HL-60 (cell line): ENCODE measurements around the gene CLDN7.
A peak's percentile ranks its signal among the peaks of the same experiment; 100 is the strongest.

ENCODE experiments used
- POLR2AphosphoS5 ChIP-seq: IDR thresholded peaks from 2 replicates; pipeline ENCODE4 v1.6.1; 2012; ENCODE audit warnings: low read depth
- SPI1 ChIP-seq: IDR thresholded peaks from 2 replicates; pipeline ENCODE4 v1.6.1; 2012; ENCODE audit warnings: low read depth, mild to moderate bottlenecking, borderline replicate concordance
- TF ChIP-seq, protein P1 (sequence below): IDR thresholded peaks from one replicate; pipeline ENCODE4 v1.5.1; 2011; ENCODE audit warnings: low read length, control low read depth, inconsistent platforms; ENCODE audit not compliant: insufficient read depth
- TF ChIP-seq, protein P2 (sequence below): IDR thresholded peaks from 2 replicates; pipeline ENCODE4 v1.6.1; 2012; ENCODE audit warnings: low read depth; ENCODE audit not compliant: insufficient replicate concordance

DNA sequence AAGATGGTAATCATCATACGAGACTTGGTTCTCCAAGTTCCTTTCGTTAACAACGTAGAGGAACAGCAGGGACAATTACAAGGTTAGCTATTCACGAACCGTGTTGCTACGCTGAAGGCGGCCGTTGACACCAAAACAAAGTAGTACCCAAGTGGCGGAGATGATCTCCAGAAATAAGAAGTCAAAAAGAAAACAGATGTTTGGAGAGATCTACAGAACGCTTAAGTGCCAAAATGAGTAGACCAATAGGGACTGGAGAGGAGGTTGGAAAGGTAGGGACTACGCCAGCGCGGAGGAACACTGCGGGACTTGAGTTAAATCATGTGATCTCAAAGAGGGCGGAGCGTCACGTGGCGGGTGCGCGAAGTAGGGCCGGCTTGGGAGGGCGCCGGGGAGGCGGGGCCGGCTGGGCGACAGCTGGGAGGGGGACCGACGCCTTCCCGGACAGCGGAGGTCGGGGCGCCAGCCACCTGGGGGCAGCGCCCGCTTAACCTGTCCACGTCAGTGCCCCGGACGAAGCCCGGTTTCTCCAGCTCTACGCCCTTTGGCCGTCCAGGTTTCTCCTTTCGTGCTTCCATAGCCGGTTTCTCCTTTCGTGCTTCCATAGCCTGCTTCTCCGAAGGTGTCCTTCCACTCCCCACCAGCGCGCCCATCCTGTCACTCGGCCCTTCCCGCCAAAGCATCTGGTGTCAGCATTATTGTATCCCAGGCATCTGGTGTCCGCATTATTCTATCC lies 19.4 kb downstream of the CLDN7 start:
- TF ChIP-seq, protein P1, sequence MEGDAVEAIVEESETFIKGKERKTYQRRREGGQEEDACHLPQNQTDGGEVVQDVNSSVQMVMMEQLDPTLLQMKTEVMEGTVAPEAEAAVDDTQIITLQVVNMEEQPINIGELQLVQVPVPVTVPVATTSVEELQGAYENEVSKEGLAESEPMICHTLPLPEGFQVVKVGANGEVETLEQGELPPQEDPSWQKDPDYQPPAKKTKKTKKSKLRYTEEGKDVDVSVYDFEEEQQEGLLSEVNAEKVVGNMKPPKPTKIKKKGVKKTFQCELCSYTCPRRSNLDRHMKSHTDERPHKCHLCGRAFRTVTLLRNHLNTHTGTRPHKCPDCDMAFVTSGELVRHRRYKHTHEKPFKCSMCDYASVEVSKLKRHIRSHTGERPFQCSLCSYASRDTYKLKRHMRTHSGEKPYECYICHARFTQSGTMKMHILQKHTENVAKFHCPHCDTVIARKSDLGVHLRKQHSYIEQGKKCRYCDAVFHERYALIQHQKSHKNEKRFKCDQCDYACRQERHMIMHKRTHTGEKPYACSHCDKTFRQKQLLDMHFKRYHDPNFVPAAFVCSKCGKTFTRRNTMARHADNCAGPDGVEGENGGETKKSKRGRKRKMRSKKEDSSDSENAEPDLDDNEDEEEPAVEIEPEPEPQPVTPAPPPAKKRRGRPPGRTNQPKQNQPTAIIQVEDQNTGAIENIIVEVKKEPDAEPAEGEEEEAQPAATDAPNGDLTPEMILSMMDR = no peak
- TF ChIP-seq SPI1 (no peak), POLR2AphosphoS5 (peak; percentile 92)
- TF ChIP-seq, protein P2, sequence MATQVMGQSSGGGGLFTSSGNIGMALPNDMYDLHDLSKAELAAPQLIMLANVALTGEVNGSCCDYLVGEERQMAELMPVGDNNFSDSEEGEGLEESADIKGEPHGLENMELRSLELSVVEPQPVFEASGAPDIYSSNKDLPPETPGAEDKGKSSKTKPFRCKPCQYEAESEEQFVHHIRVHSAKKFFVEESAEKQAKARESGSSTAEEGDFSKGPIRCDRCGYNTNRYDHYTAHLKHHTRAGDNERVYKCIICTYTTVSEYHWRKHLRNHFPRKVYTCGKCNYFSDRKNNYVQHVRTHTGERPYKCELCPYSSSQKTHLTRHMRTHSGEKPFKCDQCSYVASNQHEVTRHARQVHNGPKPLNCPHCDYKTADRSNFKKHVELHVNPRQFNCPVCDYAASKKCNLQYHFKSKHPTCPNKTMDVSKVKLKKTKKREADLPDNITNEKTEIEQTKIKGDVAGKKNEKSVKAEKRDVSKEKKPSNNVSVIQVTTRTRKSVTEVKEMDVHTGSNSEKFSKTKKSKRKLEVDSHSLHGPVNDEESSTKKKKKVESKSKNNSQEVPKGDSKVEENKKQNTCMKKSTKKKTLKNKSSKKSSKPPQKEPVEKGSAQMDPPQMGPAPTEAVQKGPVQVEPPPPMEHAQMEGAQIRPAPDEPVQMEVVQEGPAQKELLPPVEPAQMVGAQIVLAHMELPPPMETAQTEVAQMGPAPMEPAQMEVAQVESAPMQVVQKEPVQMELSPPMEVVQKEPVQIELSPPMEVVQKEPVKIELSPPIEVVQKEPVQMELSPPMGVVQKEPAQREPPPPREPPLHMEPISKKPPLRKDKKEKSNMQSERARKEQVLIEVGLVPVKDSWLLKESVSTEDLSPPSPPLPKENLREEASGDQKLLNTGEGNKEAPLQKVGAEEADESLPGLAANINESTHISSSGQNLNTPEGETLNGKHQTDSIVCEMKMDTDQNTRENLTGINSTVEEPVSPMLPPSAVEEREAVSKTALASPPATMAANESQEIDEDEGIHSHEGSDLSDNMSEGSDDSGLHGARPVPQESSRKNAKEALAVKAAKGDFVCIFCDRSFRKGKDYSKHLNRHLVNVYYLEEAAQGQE = no peak
